SK-N-SH treated with all-trans-retinoic acid at 6 μM for 48 hours (cell line): ENCODE measurements around the gene HSDL1.

Experiments
- ARNTL ChIP-seq: fragments of 450-650 bp; formaldehyde crosslinking; IDR thresholded peaks from 2 replicates; pipeline ENCODE4 v1.5.0; 2020; ENCODE audit warnings: low read depth, mild to moderate bottlenecking, moderate library complexity, borderline replicate concordance
- PATZ1 ChIP-seq: fragments of 250-450 bp; sonication (Bioruptor Pico); IDR thresholded peaks from 2 replicates; pipeline ENCODE4 v1.8.0; 2020; ENCODE audit warnings: mild to moderate bottlenecking, moderate library complexity, borderline replicate concordance
- POU6F1 ChIP-seq: fragments of 250-450 bp; sonication (Bioruptor Pico); IDR thresholded peaks from 2 replicates; pipeline ENCODE4 v1.8.0; 2021; ENCODE audit warnings: low read depth, mild to moderate bottlenecking, moderate library complexity, borderline replicate concordance
- RARB ChIP-seq: fragments of 250-450 bp; sonication (Bioruptor Pico); IDR thresholded peaks from 2 replicates; pipeline ENCODE4 v1.8.0; 2021; ENCODE audit warnings: mild to moderate bottlenecking, moderate library complexity
- TOX ChIP-seq: fragments of 250-450 bp; sonication (Bioruptor Pico); IDR thresholded peaks from 2 replicates; pipeline ENCODE4 v1.8.0; 2021; ENCODE audit warnings: mild to moderate bottlenecking, moderate library complexity, borderline replicate concordance
- ZFP3 ChIP-seq: fragments of 250-450 bp; sonication (Bioruptor Pico); IDR thresholded peaks from 2 replicates; pipeline ENCODE4 v1.5.0; 2020; ENCODE audit warnings: mild to moderate bottlenecking, moderate library complexity
- ZFP30 ChIP-seq: fragments of 450-650 bp; formaldehyde crosslinking; IDR thresholded peaks from 2 replicates; pipeline ENCODE4 v1.5.0; 2022; ENCODE audit warnings: mild to moderate bottlenecking, moderate library complexity

DNA sequence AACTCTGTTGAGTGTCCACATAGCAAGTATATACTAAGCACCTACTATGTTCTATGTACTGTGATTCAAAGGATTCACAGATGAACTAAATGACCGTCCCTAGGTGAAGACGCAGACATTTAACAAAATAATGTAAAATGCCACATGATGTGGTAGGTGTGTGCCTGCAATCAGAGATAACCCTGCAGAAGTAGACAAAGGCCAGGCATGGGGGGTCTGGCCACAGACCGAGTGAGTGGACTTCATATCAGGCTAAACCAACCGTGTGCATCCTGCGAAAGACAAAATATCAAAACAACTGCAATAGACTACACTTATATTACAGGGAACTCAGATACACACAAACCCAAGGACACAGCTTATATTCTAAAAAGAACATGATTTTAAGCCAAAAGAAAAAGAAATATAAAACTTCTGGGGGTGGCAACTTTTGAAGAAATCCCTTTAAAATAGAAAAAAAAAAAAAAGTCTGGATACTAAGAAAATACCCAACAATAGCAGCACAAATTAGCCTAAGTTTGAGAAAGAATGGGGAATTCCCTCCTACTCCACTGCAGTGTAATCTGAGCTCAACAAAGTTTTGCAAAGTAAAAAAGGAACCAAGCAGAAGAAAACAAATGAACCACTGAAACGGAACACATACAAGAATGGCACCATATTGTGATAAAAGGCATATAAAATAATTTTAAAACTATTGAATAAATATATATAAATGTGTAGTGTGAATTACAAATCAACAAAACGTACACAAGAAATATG is 12.3 kb downstream of the HSDL1 start:
- no peak for TF ChIP-seq PATZ1
- no peak for TF ChIP-seq POU6F1 (CRISPR knock-in tag)
- TF ChIP-seq ZFP3 (CRISPR knock-in tag): no peak
- no peak for TF ChIP-seq TOX (CRISPR knock-in tag)
- TF ChIP-seq ARNTL (CRISPR knock-in tag): no peak
- no peak for TF ChIP-seq ZFP30 (CRISPR knock-in tag)
- TF ChIP-seq RARB (CRISPR knock-in tag): no peak
